CD14-positive monocyte (primary cell): ENCODE results near the gene FFAR3. TPM values are rescaled to one million over a fixed set of nuclear protein-coding genes. Genes with fewer than 3 reads are reported as not detected.

Source experiments
- DNase-seq, 3 donors: peaks; one replicate each; pipeline ENCODE4 v3.0.0-alpha.2; 2011 to 2022
- H2AFZ ChIP-seq: 2 replicates; pipeline ENCODE4 v1.6.0; 2012; ENCODE audit warnings: mild to moderate bottlenecking, low read depth, low read length, inconsistent platforms; ENCODE audit not compliant: insufficient read depth, poor library complexity, severe bottlenecking
- H3K27ac ChIP-seq, 2 donors: 1 replicate in 1 of 2; 2 replicates in 1 of 2; pipeline ENCODE4 v1.5.1; 2012 to 2013; ENCODE audit warnings: low read length in 2 of 2, control low read depth in 1 of 2, inconsistent platforms in 1 of 2, low read depth in 1 of 2, mild to moderate bottlenecking in 1 of 2
- H3K27me3 ChIP-seq, 2 donors: one replicate each; pipeline versions ENCODE4 v1.6.0 to v1.6.1; 2011 to 2013; ENCODE audit warnings: low read length in 2 of 2; ENCODE audit not compliant: control insufficient read depth in 2 of 2, insufficient read depth in 2 of 2
- H3K36me3 ChIP-seq, 2 donors: replicated peaks in 1 of 2; 1 replicate in 1 of 2; 2 replicates in 1 of 2; pipeline versions ENCODE4 v1.5.1 to v1.6.1; 2012 to 2013; ENCODE audit warnings: low read length in 2 of 2, control low read depth in 1 of 2, inconsistent platforms in 1 of 2, mild to moderate bottlenecking in 1 of 2; ENCODE audit not compliant: insufficient read depth in 2 of 2, control insufficient read depth in 1 of 2
- H3K4me1 ChIP-seq, 2 donors: 1 replicate in 1 of 2; 2 replicates in 1 of 2; pipeline versions ENCODE4 v1.5.1 to v1.6.1; 2012 to 2013; ENCODE audit warnings: low read length in 2 of 2, control low read depth in 1 of 2, inconsistent platforms in 1 of 2, mild to moderate bottlenecking in 1 of 2, moderate library complexity in 1 of 2; ENCODE audit not compliant: insufficient read depth in 2 of 2, control insufficient read depth in 1 of 2
- H3K4me2 ChIP-seq: replicated peaks from 2 replicates; pipeline ENCODE3; 2012; ENCODE audit warnings: low read length, moderate library complexity, mild to moderate bottlenecking; ENCODE audit not compliant: poor library complexity, severe bottlenecking; ENCODE audit errors: extremely low read depth
- H3K4me3 ChIP-seq, 3 experiments: fragments of 200-600 bp in 1 of 3; sonication (generic) in 1 of 3; replicated peaks in 1 of 3; 1 replicate in 2 of 3; 2 replicates in 1 of 3; pipeline ENCODE4 v1.5.1; 2011 to 2013; ENCODE audit warnings: low read length in 3 of 3, mild to moderate bottlenecking in 3 of 3, control low read depth in 2 of 3, low read depth in 2 of 3, inconsistent platforms in 1 of 3, moderate library complexity in 1 of 3
- H3K79me2 ChIP-seq: 2 replicates; pipeline ENCODE4 v1.6.0; 2012; ENCODE audit warnings: mild to moderate bottlenecking, control low read depth, inconsistent platforms, low read length, moderate library complexity; ENCODE audit not compliant: insufficient read depth
- H3K9ac ChIP-seq: 2 replicates; pipeline ENCODE4 v1.6.0; 2017; ENCODE audit warnings: low read length, mild to moderate bottlenecking; ENCODE audit not compliant: insufficient read depth, poor library complexity, severe bottlenecking
- H3K9me3 ChIP-seq, 2 donors: replicated peaks in 1 of 2; 1 replicate in 1 of 2; 2 replicates in 1 of 2; pipeline versions ENCODE4 v1.5.1 to v1.6.1; 2012 to 2013; ENCODE audit warnings: low read length in 2 of 2, control low read depth in 1 of 2; ENCODE audit not compliant: control insufficient read depth in 1 of 2, insufficient read depth in 1 of 2
- H4K20me1 ChIP-seq: 2 replicates; pipeline ENCODE4 v1.6.0; 2012; ENCODE audit warnings: mild to moderate bottlenecking, low read length, control low read depth, moderate library complexity; ENCODE audit not compliant: insufficient read depth
- H3K27ac Mint-ChIP-seq, 7 donors: one replicate each; pipeline ENCODE4 v1.8.0; 2020; ENCODE audit warnings: mild to moderate bottlenecking in 7 of 7, mixed read lengths in 7 of 7, moderate library complexity in 6 of 7, inconsistent platforms in 2 of 7
- H3K27me3 Mint-ChIP-seq, 3 donors: one replicate each; pipeline ENCODE4 v1.8.0; 2021 to 2022; ENCODE audit warnings: low read depth in 3 of 3, mild to moderate bottlenecking in 3 of 3, mixed read lengths in 3 of 3, moderate library complexity in 3 of 3, inconsistent platforms in 1 of 3
- H3K36me3 Mint-ChIP-seq, 2 donors: one replicate each; pipeline ENCODE4 v1.8.0; 2020; ENCODE audit warnings: mixed read lengths in 2 of 2, inconsistent platforms in 1 of 2, mild to moderate bottlenecking in 1 of 2
- H3K4me1 Mint-ChIP-seq: one replicate; pipeline ENCODE4 v1.8.0; 2020; ENCODE audit warnings: mild to moderate bottlenecking, mixed read lengths
- H3K4me3 Mint-ChIP-seq, 2 donors: one replicate each; pipeline ENCODE4 v1.8.0; 2020; ENCODE audit warnings: mild to moderate bottlenecking in 2 of 2, mixed read lengths in 2 of 2, moderate library complexity in 1 of 2
- H3K9me3 Mint-ChIP-seq, 7 donors: one replicate each; pipeline ENCODE4 v1.8.0; 2020 to 2022; ENCODE audit warnings: mixed read lengths in 7 of 7, mild to moderate bottlenecking in 6 of 7, moderate library complexity in 6 of 7, inconsistent platforms in 2 of 7
- CTCF ChIP-seq: fragments of 200-600 bp; IDR thresholded peaks from one replicate; pipeline ENCODE4 v1.8.0; 2022; ENCODE audit warnings: antibody characterized with exemption, mild to moderate bottlenecking
- WGBS: methylation state at CpG from one replicate; pipeline ENCODE4 v1.1.5; 2013; ENCODE audit warnings: missing lambda C conversion rate; ENCODE audit not compliant: insufficient coverage; 5-methylcytosine and 5-hydroxymethylcytosine counted together
- intact Hi-C, 2 donors: fragments of 100-400 bp; cut with micrococcal nuclease; formaldehyde crosslinking; loops; one replicate each; pipeline versions ENCODE4 v1.15.0 to v1.15.1; 2023
- polyA plus RNA-seq, 3 donors: library from polyadenylated mRNA; depleted of rRNA in 1 of 3; unstranded in 2 of 3; stranded (reverse) in 1 of 3; fragments of 300-500 nt in 2 of 3; fragments of >200 nt in 1 of 3; fragmentation: Illumina TruSeq in 2 of 3; gene quantifications; 1 replicate in 2 of 3; 2 replicates in 1 of 3; pipeline ENCODE4 v1.2.3, GENCODE V29; 2012 to 2021

FFAR3 gene
- polyA plus RNA-seq, 3 donors: 1.2 to 17.9 (median 1.2) TPM

- no peaks in the 10 kb centered on the region for H3K79me2 ChIP-seq
- no peaks in the 10 kb centered on the region for H3K27me3 ChIP-seq
- no peak for TF ChIP-seq CTCF
- DNase-seq: no peak
- H3K9me3 Mint-ChIP-seq: peaks cover 6 to 39% (median 19%) of the 10 kb centered on the region in 7 donors
- no peaks in the 10 kb centered on the region for H3K36me3 ChIP-seq
- H3K9me3 ChIP-seq: peaks cover 16 to 25% of the 10 kb centered on the region in 2 donors
- H3K27ac ChIP-seq: no peak overlapping the region
- no peak overlapping the region for H2AFZ ChIP-seq
- no peak overlapping the region for H3K4me2 ChIP-seq
- H3K4me3 Mint-ChIP-seq: no peak overlapping the region
- H3K36me3 Mint-ChIP-seq: peaks cover 0 to 2% of the 10 kb centered on the region in 2 donors
- no peak overlapping the region for H3K4me3 ChIP-seq
- no peak overlapping the region for H3K27ac Mint-ChIP-seq
- 100% methylated on average over 2 of the region's 2 CpGs for WGBS
- H4K20me1 ChIP-seq: no peaks in the 10 kb centered on the region
- H3K27me3 Mint-ChIP-seq: peaks cover 4 to 17% (median 12%) of the 10 kb centered on the region in 3 donors
- no peak overlapping the region for H3K9ac ChIP-seq
- no peaks in the 10 kb centered on the region for H3K4me1 ChIP-seq
- intact Hi-C loops: no loop called here
- H3K4me1 Mint-ChIP-seq: no peaks in the 10 kb centered on the region
These were observed 25.3 kb downstream of the FFAR3 start for GRCh38 chr19:35383536-35383935.

GRCh38 chr19:35388277-35389054 lies 30.2 kb downstream of the FFAR3 start:
- no peak overlapping the region for H3K27ac ChIP-seq
- DNase-seq: no peak
- Mint-ChIP-seq H3K4me3 (no peak overlapping the region), H3K9me3 (peaks cover 6 to 35% (median 18%) of the 10 kb centered on the region in 7 donors), H3K27ac (no peak overlapping the region), H3K4me1 (peaks cover 5% of the 10 kb centered on the region), H3K27me3 (peaks cover 0 to 3% (median 2%) of the 10 kb centered on the region in 3 donors), H3K36me3 (peaks cover 0 to 2% of the 10 kb centered on the region in 2 donors)
- H3K9ac ChIP-seq: no peak overlapping the region
- H3K4me3 ChIP-seq: no peak overlapping the region
- peaks cover 15 to 25% of the 10 kb centered on the region in 2 donors for H3K9me3 ChIP-seq
- no peak overlapping the region for H2AFZ ChIP-seq
- no peak overlapping the region for H3K4me2 ChIP-seq
- H3K4me1 ChIP-seq: peaks cover 2 to 6% of the 10 kb centered on the region in 2 donors
- WGBS: 97% methylated on average over 3 of the region's 6 CpGs
- no peaks in the 10 kb centered on the region for H4K20me1 ChIP-seq
- H3K27me3 ChIP-seq: no peaks in the 10 kb centered on the region
- H3K36me3 ChIP-seq: no peaks in the 10 kb centered on the region
- intact Hi-C loops: no loop called here
- TF ChIP-seq CTCF: no peak
- no peaks in the 10 kb centered on the region for H3K79me2 ChIP-seq
